ENCODE data around the gene F2RL3. TPM values are rescaled to one million over a fixed set of nuclear protein-coding genes. Genes with fewer than 3 reads are reported as not detected.

Gene F2RL3
- total and polyA plus RNA-seq, 9 of the 15 experiments (the other 6 are each of a cell fraction or from before 2014, with no cell fraction given), result 1.4 to 27.6 (median 11.9) TPM

DNA sequence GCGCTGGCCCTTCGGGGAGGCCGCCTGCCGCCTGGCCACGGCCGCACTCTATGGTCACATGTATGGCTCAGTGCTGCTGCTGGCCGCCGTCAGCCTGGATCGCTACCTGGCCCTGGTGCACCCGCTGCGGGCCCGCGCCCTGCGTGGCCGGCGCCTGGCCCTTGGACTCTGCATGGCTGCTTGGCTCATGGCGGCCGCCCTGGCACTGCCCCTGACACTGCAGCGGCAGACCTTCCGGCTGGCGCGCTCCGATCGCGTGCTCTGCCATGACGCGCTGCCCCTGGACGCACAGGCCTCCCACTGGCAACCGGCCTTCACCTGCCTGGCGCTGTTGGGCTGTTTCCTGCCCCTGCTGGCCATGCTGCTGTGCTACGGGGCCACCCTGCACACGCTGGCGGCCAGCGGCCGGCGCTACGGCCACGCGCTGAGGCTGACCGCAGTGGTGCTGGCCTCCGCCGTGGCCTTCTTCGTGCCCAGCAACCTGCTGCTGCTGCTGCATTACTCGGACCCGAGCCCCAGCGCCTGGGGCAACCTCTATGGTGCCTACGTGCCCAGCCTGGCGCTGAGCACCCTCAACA lies 1.2 kb downstream of the F2RL3 start (continued):
- TF ChIP-seq FOXP1 (CRISPR knock-in tag; IDR thresholded peaks at IDR 0.05), result peak; percentile 81; the same call in 1 of the 2 replicates
- no peak for TF ChIP-seq POLR2H (tag; IDR thresholded peaks at IDR 0.05; ENCODE audit: low read depth)
- TF ChIP-seq RBM25 (IDR thresholded peaks at IDR 0.05; ENCODE audit: low read depth, low read length, severe bottlenecking), result no peak
- no peak for TF ChIP-seq CBX2 (IDR thresholded peaks at IDR 0.05; ENCODE audit: insufficient read depth, low read length, poor library complexity, severe bottlenecking)
- TF ChIP-seq, protein P1, sequence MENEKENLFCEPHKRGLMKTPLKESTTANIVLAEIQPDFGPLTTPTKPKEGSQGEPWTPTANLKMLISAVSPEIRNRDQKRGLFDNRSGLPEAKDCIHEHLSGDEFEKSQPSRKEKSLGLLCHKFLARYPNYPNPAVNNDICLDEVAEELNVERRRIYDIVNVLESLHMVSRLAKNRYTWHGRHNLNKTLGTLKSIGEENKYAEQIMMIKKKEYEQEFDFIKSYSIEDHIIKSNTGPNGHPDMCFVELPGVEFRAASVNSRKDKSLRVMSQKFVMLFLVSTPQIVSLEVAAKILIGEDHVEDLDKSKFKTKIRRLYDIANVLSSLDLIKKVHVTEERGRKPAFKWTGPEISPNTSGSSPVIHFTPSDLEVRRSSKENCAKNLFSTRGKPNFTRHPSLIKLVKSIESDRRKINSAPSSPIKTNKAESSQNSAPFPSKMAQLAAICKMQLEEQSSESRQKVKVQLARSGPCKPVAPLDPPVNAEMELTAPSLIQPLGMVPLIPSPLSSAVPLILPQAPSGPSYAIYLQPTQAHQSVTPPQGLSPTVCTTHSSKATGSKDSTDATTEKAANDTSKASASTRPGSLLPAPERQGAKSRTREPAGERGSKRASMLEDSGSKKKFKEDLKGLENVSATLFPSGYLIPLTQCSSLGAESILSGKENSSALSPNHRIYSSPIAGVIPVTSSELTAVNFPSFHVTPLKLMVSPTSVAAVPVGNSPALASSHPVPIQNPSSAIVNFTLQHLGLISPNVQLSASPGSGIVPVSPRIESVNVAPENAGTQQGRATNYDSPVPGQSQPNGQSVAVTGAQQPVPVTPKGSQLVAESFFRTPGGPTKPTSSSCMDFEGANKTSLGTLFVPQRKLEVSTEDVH (IDR thresholded peaks at IDR 0.05; ENCODE audit: low read depth, partially characterized antibody), result no peak
- TF ChIP-seq PCBP2 (IDR thresholded peaks at IDR 0.05; ENCODE audit: low read depth, low read length, poor library complexity, severe bottlenecking), result no peak
- TF ChIP-seq ZNF324 (CRISPR knock-in tag; IDR thresholded peaks at IDR 0.05), result no peak
- no peak for TF ChIP-seq ZNF143 (CRISPR knock-in tag; IDR thresholded peaks at IDR 0.05)
- no peak for TF ChIP-seq GABPB2 (CRISPR knock-in tag; conservative IDR thresholded peaks at IDR 0.05)
- 0 out of 2 replicates have a peak, but pooled peaks have one; percentile 65 for TF ChIP-seq ZNF224 (CRISPR knock-in tag; IDR thresholded peaks at IDR 0.05)
- peak; percentile 93; the same call in 1 of the 2 replicates for TF ChIP-seq NR1H2 (CRISPR knock-in tag; IDR thresholded peaks at IDR 0.05)
- TF ChIP-seq, protein P2, sequence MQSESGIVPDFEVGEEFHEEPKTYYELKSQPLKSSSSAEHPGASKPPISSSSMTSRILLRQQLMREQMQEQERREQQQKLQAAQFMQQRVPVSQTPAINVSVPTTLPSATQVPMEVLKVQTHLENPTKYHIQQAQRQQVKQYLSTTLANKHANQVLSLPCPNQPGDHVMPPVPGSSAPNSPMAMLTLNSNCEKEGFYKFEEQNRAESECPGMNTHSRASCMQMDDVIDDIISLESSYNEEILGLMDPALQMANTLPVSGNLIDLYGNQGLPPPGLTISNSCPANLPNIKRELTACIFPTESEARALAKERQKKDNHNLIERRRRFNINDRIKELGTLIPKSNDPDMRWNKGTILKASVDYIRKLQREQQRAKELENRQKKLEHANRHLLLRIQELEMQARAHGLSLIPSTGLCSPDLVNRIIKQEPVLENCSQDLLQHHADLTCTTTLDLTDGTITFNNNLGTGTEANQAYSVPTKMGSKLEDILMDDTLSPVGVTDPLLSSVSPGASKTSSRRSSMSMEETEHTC (IDR thresholded peaks at IDR 0.05), result no peak; the same call in 1 of the 2 replicates
- TF ChIP-seq, protein P3, sequence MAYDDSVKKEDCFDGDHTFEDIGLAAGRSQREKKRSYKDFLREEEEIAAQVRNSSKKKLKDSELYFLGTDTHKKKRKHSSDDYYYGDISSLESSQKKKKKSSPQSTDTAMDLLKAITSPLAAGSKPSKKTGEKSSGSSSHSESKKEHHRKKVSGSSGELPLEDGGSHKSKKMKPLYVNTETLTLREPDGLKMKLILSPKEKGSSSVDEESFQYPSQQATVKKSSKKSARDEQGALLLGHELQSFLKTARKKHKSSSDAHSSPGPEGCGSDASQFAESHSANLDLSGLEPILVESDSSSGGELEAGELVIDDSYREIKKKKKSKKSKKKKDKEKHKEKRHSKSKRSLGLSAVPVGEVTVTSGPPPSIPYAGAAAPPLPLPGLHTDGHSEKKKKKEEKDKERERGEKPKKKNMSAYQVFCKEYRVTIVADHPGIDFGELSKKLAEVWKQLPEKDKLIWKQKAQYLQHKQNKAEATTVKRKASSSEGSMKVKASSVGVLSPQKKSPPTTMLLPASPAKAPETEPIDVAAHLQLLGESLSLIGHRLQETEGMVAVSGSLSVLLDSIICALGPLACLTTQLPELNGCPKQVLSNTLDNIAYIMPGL (CRISPR knock-in tag; IDR thresholded peaks at IDR 0.05), result peak; percentile 90; the same call in 1 of the 2 replicates
- TF ChIP-seq ZNF57 (CRISPR knock-in tag; IDR thresholded peaks at IDR 0.05), result peak; percentile 74; the same call in 1 of the 2 replicates
- TF ChIP-seq, protein P4, sequence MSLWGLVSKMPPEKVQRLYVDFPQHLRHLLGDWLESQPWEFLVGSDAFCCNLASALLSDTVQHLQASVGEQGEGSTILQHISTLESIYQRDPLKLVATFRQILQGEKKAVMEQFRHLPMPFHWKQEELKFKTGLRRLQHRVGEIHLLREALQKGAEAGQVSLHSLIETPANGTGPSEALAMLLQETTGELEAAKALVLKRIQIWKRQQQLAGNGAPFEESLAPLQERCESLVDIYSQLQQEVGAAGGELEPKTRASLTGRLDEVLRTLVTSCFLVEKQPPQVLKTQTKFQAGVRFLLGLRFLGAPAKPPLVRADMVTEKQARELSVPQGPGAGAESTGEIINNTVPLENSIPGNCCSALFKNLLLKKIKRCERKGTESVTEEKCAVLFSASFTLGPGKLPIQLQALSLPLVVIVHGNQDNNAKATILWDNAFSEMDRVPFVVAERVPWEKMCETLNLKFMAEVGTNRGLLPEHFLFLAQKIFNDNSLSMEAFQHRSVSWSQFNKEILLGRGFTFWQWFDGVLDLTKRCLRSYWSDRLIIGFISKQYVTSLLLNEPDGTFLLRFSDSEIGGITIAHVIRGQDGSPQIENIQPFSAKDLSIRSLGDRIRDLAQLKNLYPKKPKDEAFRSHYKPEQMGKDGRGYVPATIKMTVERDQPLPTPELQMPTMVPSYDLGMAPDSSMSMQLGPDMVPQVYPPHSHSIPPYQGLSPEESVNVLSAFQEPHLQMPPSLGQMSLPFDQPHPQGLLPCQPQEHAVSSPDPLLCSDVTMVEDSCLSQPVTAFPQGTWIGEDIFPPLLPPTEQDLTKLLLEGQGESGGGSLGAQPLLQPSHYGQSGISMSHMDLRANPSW (CRISPR knock-in tag; IDR thresholded peaks at IDR 0.05), result peak; percentile 86
- no peak; the same call in 1 of the 2 replicates for TF ChIP-seq E2F3 (CRISPR knock-in tag; IDR thresholded peaks at IDR 0.05)
- peak; percentile 43; the same call in 1 of the 2 replicates for TF ChIP-seq PHF8 (IDR thresholded peaks at IDR 0.05; ENCODE audit: borderline replicate concordance, low read length)
- TF ChIP-seq NFIX (CRISPR knock-in tag; IDR thresholded peaks at IDR 0.05; ENCODE audit: low read depth), result no peak
- peak in 1 of 2 experiments; percentile 87; a peak in 2 of 4 replicates for TF ChIP-seq TEAD1 (CRISPR knock-in tag; IDR thresholded peaks at IDR 0.05)
